OCI-LY7 (cell line): ENCODE measurements around the gene ANKRD16. TPM values are rescaled to one million over a fixed set of nuclear protein-coding genes. Genes with fewer than 3 reads are reported as not detected.

ENCODE experiments used
- BruUV-seq: library from RNA; stranded (reverse); fragments of 400-500 nt; replicated peaks from 2 replicates; lab custom pipeline; 2021; lab: Mats Ljungman, UMichigan
- CTCF ChIA-PET: fragments of 300-600 bp; sonication (Branson Sonifier 250); formaldehyde crosslinking; loops from one replicate; lab custom pipeline; 2022; ENCODE audit warnings: antibody characterized with exemption; ENCODE audit not compliant: unreplicated experiment; lab: Charles Lee
- POLR2A ChIA-PET: fragments of 300-600 bp; sonication (Branson Sonifier 250); formaldehyde crosslinking; loops from one replicate; lab custom pipeline; 2022; ENCODE audit warnings: antibody characterized with exemption; lab: Charles Lee
- DNase-seq: peaks from one replicate; pipeline ENCODE4 v3.0.0-alpha.2; 2015; ENCODE audit warnings: low spot score
- H2AFZ ChIP-seq: fragments of 200-600 bp; sonication (generic), shearing (Covaris generic); 2 replicates; pipeline ENCODE4 v1.6.1; 2014; ENCODE audit warnings: mild to moderate bottlenecking, antibody characterized with exemption, low read length, moderate library complexity
- H3K27ac ChIP-seq: fragments of 200-600 bp; sonication (generic); 2 replicates; pipeline ENCODE4 v1.5.1; 2014; ENCODE audit warnings: mixed run types, low read depth, mild to moderate bottlenecking, moderate library complexity, low read length, inconsistent platforms; ENCODE audit not compliant: poor library complexity, severe bottlenecking
- H3K36me3 ChIP-seq: fragments of 200-600 bp; sonication (generic); 2 replicates; pipeline ENCODE4 v1.6.1; 2014; ENCODE audit warnings: mild to moderate bottlenecking, antibody characterized with exemption, low read length, moderate library complexity, mixed read lengths; ENCODE audit not compliant: insufficient read depth
- H3K4me1 ChIP-seq: fragments of 200-600 bp; sonication (generic); 2 replicates; pipeline ENCODE4 v1.5.1; 2014; ENCODE audit warnings: mild to moderate bottlenecking, low read length; ENCODE audit not compliant: insufficient read depth, poor library complexity, severe bottlenecking
- H3K4me2 ChIP-seq: fragments of 200-600 bp; sonication (generic); 2 replicates; pipeline ENCODE4 v1.6.1; 2014; ENCODE audit warnings: mild to moderate bottlenecking, low read length
- H3K4me3 ChIP-seq: fragments of 200-600 bp; sonication (generic); 2 replicates; pipeline ENCODE4 v1.5.1; 2014; ENCODE audit warnings: mild to moderate bottlenecking, low read depth, low read length; ENCODE audit not compliant: poor library complexity, severe bottlenecking
- H3K79me2 ChIP-seq: fragments of 200-600 bp; sonication (generic); 2 replicates; pipeline ENCODE4 v1.6.1; 2016; ENCODE audit warnings: low read depth, mild to moderate bottlenecking, low read length, moderate library complexity, mixed read lengths; ENCODE audit not compliant: insufficient read depth
- H3K9me2 ChIP-seq: fragments of 200-600 bp; sonication (generic); 2 replicates; pipeline ENCODE4 v1.6.1; 2016; ENCODE audit warnings: mild to moderate bottlenecking, low read length, mixed read lengths; ENCODE audit not compliant: insufficient read depth
- H3K9me3 ChIP-seq: fragments of 200-600 bp; sonication (generic); 2 replicates; pipeline ENCODE4 v1.6.1; 2014; ENCODE audit warnings: mild to moderate bottlenecking, mixed run types, low read length, mixed read lengths
- H4K20me1 ChIP-seq: fragments of 200-600 bp; sonication (generic); 2 replicates; pipeline ENCODE4 v1.6.1; 2014; ENCODE audit warnings: mild to moderate bottlenecking, antibody characterized with exemption, low read length, moderate library complexity, mixed read lengths; ENCODE audit not compliant: insufficient read depth
- CTCF ChIP-seq: fragments of 200-600 bp; sonication (generic); conservative IDR thresholded peaks from 2 replicates; pipeline ENCODE4 v1.5.1; 2014; ENCODE audit warnings: mild to moderate bottlenecking, antibody characterized with exemption, low read length, moderate library complexity, mixed read lengths
- EZH2phosphoT487 ChIP-seq: fragments of 200-600 bp; sonication (generic); IDR thresholded peaks from 2 replicates; pipeline ENCODE4 v1.6.1; 2018; ENCODE audit warnings: low read depth, borderline replicate concordance, mild to moderate bottlenecking, mixed run types, antibody characterized with exemption, low read length, moderate library complexity, mixed read lengths
- intact Hi-C: fragments of 100-400 bp; cut with micrococcal nuclease; formaldehyde crosslinking; loops from one replicate; pipeline ENCODE4 v1.10.0; 2022; ENCODE audit not compliant: unreplicated experiment
- total RNA-seq, 2 experiments: library from RNA; depleted of rRNA in 1 of 2; stranded (reverse); fragments of >200 nt in 1 of 2; shearing (Covaris generic) in 1 of 2; gene quantifications; 2 replicates each; pipeline ENCODE4 v1.2.3, GENCODE V29; 2014 to 2022

The ANKRD16 gene
- total RNA-seq, 2 experiments from 2014 or later: 7.9 to 12.0 TPM

GRCh38 chr10:5817322-5818047 lies 72.2 kb downstream of the ANKRD16 start:
- Histone ChIP-seq H3K79me2 (peaks cover 24% of the 10 kb centered on the region), H3K4me3 (no peak overlapping the region), H4K20me1 (peaks cover 1% of the 10 kb centered on the region; the same call in 1 of the 2 replicates), H3K9me2 (no peaks in the 10 kb centered on the region), H2AFZ (peak overlapping the region; percentile 10; the same call in 1 of the 2 replicates), H3K27ac (peak overlapping the region; percentile 44), H3K4me1 (peaks cover 63% of the 10 kb centered on the region), H3K4me2 (peak overlapping the region; percentile 48; the same call in 1 of the 2 replicates), H3K36me3 (0 out of 2 replicates have a peak, but pooled peaks cover 6% of the 10 kb centered on the region), H3K9me3 (no peaks in the 10 kb centered on the region)
- no TSS peak for BruUV-seq
- POLR2A ChIA-PET: interaction anchor here (0.6 to 6.1 kb wide), 14 partner anchors 8 to 392 kb away, joined by 3 to 35 read pairs (median 4); no protein-coding TSS in a partner anchor
- intact Hi-C loops: loop anchor here (10.0 kb wide), 1 partner anchor 267 kb away; the partner anchor contains the start of gene RBM17
- peak; percentile 60 for DNase-seq
- TF ChIP-seq EZH2phosphoT487 (no peak), CTCF (no peak; the same call in 1 of the 2 replicates)
- CTCF ChIA-PET: no interaction called here

GRCh38 chr10:5816170-5816569 lies 73.5 kb downstream of the ANKRD16 start:
- ChIA-PET POLR2A (interaction anchor here (0.6 to 6.1 kb wide), 6 partner anchors 25 to 256 kb away, joined by 3 to 35 read pairs (median 3); partner anchors contain the start of genes ANKRD16 and FBH1), CTCF (no interaction called here)
- no TSS peak for BruUV-seq
- Histone ChIP-seq H4K20me1 (peaks cover 14% of the 10 kb centered on the region), H3K4me2 (peak overlapping the region; percentile 48), H3K9me2 (no peaks in the 10 kb centered on the region), H3K79me2 (peaks cover 37% of the 10 kb centered on the region), H2AFZ (no peak overlapping the region), H3K4me3 (no peak overlapping the region), H3K4me1 (peaks cover 63% of the 10 kb centered on the region), H3K36me3 (peaks cover 19% of the 10 kb centered on the region), H3K27ac (peak overlapping the region; percentile 56), H3K9me3 (no peaks in the 10 kb centered on the region)
- intact Hi-C loops: loop anchor here (10.0 kb wide), 1 partner anchor 269 kb away; the partner anchor contains the start of gene RBM17
- peak; percentile 73 for DNase-seq
- TF ChIP-seq EZH2phosphoT487 (no peak), CTCF (no peak)
